HepG2 (cell line): Measurements from ENCODE around the gene GOSR1. TPM values are rescaled to one million over a fixed set of nuclear protein-coding genes. Genes with fewer than 3 reads are reported as not detected.
"Not testable (repeated sequence)": the region's sequence is repeated elsewhere in the genome, so short reads cannot be mapped to it uniquely, and the experiment has no call there.

Source experiments
- ATAC-seq: fragments of 200-7000 bp; cut with Tn5 transposase; 3 replicates; pipeline ENCODE4 v1.9.1; 2020; ENCODE audit warnings: mild to moderate bottlenecking, moderate library complexity
- BruUV-seq: library from RNA; stranded (reverse); fragments of 400-500 nt; replicated peaks from 2 replicates; lab custom pipeline; 2021; lab: Mats Ljungman, UMichigan
- CTCF ChIA-PET: fragments of 300-600 bp; formaldehyde crosslinking; extraction: SDS; loops from one replicate; lab custom pipeline; 2021; ENCODE audit warnings: low total read pairs, inconsistent platforms, low intra/inter-chr PET ratio; lab: Yijun Ruan, JAX
- POLR2A ChIA-PET: fragments of 350-600 bp; sonication (Branson Sonifier 250); formaldehyde crosslinking; loops from one replicate; lab custom pipeline; 2020; ENCODE audit warnings: antibody characterized with exemption, inconsistent platforms; lab: Yijun Ruan, JAX
- DNase-seq: peaks from one replicate; pipeline ENCODE4 v3.0.0-alpha.2; 2015; ENCODE audit warnings: low spot score
- FAIRE-seq: peaks from 3 replicates; lab custom pipeline; 2011; peaks lifted over from hg19 to GRCh38; lab: Jason Lieb, UNC
- H2AFZ ChIP-seq: one replicate; pipeline ENCODE4 v1.6.1; 2011; ENCODE audit warnings: low read length, inconsistent platforms
- H3K27ac ChIP-seq: fragments of 300-600 bp; 3 replicates; pipeline ENCODE4 v1.8.0; 2011; ENCODE audit warnings: mixed run types, mild to moderate bottlenecking, mixed read lengths, low read length, inconsistent platforms; ENCODE audit not compliant: insufficient read depth; ENCODE audit errors: extremely low read length
- H3K27me3 ChIP-seq, 2 experiments: fragments of 200-600 bp in 1 of 2; 2 replicates in 1 of 2; 3 replicates in 1 of 2; pipeline versions ENCODE4 v1.6.0 to v1.8.0; 2011; ENCODE audit warnings: low read length in 2 of 2, mild to moderate bottlenecking in 2 of 2, moderate library complexity in 2 of 2, inconsistent platforms in 1 of 2; ENCODE audit not compliant: insufficient read depth in 2 of 2, control insufficient read depth in 1 of 2
- H3K36me3 ChIP-seq, 2 experiments: fragments of 200-600 bp in 1 of 2; replicated peaks in 1 of 2; 2 replicates in 1 of 2; 3 replicates in 1 of 2; pipeline versions ENCODE4 v1.5.1 to v1.8.0; 2011; ENCODE audit warnings: low read length in 2 of 2, inconsistent platforms in 1 of 2; ENCODE audit not compliant: insufficient read depth in 2 of 2, control insufficient read depth in 1 of 2
- H3K4me1 ChIP-seq: 2 replicates; pipeline ENCODE4 v1.5.1; 2012; ENCODE audit warnings: low read length, inconsistent platforms; ENCODE audit not compliant: insufficient read depth
- H3K4me2 ChIP-seq: 2 replicates; pipeline ENCODE4 v1.6.0; 2011; ENCODE audit warnings: low read depth, low read length, inconsistent platforms
- H3K4me3 ChIP-seq, 3 experiments: fragments of 200-600 bp in 1 of 3; sonication (generic), shearing (Covaris generic) in 1 of 3; replicated peaks in 1 of 3; 2 replicates each; pipeline ENCODE4 v1.5.1; 2011 to 2016; ENCODE audit warnings: low read length in 3 of 3, inconsistent platforms in 2 of 3, low read depth in 2 of 3, mild to moderate bottlenecking in 2 of 3, control low read depth in 1 of 3, mixed read lengths in 1 of 3; ENCODE audit not compliant: insufficient read depth in 1 of 3
- H3K79me2 ChIP-seq: one replicate; pipeline ENCODE4 v1.6.1; 2011; ENCODE audit warnings: low read length, inconsistent platforms; ENCODE audit not compliant: insufficient read depth
- H3K9ac ChIP-seq: 2 replicates; pipeline ENCODE4 v1.6.0; 2011; ENCODE audit warnings: mild to moderate bottlenecking, low read depth, low read length, inconsistent platforms; ENCODE audit not compliant: insufficient read depth
- H3K9me3 ChIP-seq: 2 replicates; pipeline ENCODE4 v1.5.1; 2012; ENCODE audit warnings: mild to moderate bottlenecking, low read length
- H4K20me1 ChIP-seq: 2 replicates; pipeline ENCODE4 v1.6.0; 2011; ENCODE audit warnings: inconsistent platforms, mild to moderate bottlenecking, low read length, moderate library complexity; ENCODE audit not compliant: insufficient read depth
- FOSL1 ChIP-seq: sonication (generic); formaldehyde crosslinking; IDR thresholded peaks from 2 replicates; pipeline ENCODE4 v1.9.0; 2021; ENCODE audit warnings: missing genetic modification reagents, borderline replicate concordance
- ONECUT2 ChIP-seq: sonication (generic); formaldehyde crosslinking; IDR thresholded peaks from 2 replicates; pipeline ENCODE4 v1.4.0; 2020; ENCODE audit warnings: missing genetic modification reagents
- ZFX ChIP-seq: sonication (generic); formaldehyde crosslinking; IDR thresholded peaks from 2 replicates; pipeline ENCODE4 v1.4.0; 2020; ENCODE audit warnings: mild to moderate bottlenecking, low read depth, missing genetic modification reagents, moderate library complexity
- ZNF121 ChIP-seq: sonication (generic); formaldehyde crosslinking; IDR thresholded peaks from 2 replicates; pipeline ENCODE4 v1.5.0; 2020; ENCODE audit warnings: mild to moderate bottlenecking, missing genetic modification reagents
- ZNF263 ChIP-seq: sonication (generic); formaldehyde crosslinking; IDR thresholded peaks from 2 replicates; pipeline ENCODE4 v1.4.0; 2020; ENCODE audit warnings: missing genetic modification reagents
- ZNF468 ChIP-seq: sonication (generic); formaldehyde crosslinking; IDR thresholded peaks from 2 replicates; pipeline ENCODE4 v1.8.0; 2022; ENCODE audit warnings: mild to moderate bottlenecking, moderate library complexity, missing genetic modification reagents
- WGBS: methylation state at CpG from one replicate; pipeline ENCODE4 v1.1.6; 2017; ENCODE audit warnings: low lambda C conversion rate; 5-methylcytosine and 5-hydroxymethylcytosine counted together
- in situ Hi-C: cut with HindIII; loops from 2 replicates; pipeline ENCODE4 v1.10.0; 2017; ENCODE audit warnings: low pct_unique_long_range_greater_than_20kb; ENCODE audit not compliant: extremely low pct_ligation_motif_present
- intact Hi-C: fragments of 100-400 bp; cut with micrococcal nuclease; formaldehyde crosslinking; loops from one replicate; pipeline ENCODE4 v1.10.0; 2022; ENCODE audit not compliant: unreplicated experiment
- polyA plus RNA-seq, 8 experiments: library from polyadenylated mRNA; depleted of rRNA in 3 of 8; stranded (reverse) in 7 of 8; unstranded in 1 of 8; fragments of >200 nt; fragmentation: Illumina TruSeq in 4 of 8; extraction: Trizol in 4 of 8; gene quantifications; 2 replicates each; pipeline versions ENCODE4 v1.2.1 to v1.2.3, GENCODE V29; 2011 to 2016; ENCODE audit warnings: low read depth in 4 of 8, missing spikeins in 1 of 8, mixed read lengths in 1 of 8; ENCODE audit not compliant: insufficient read depth in 1 of 8
- total RNA-seq, 5 experiments: library from RNA; depleted of rRNA; stranded (reverse); fragments of >200 nt; fragmentation: Illumina TruSeq; extraction: Trizol; gene quantifications; 2 replicates each; pipeline ENCODE4 v1.2.3, GENCODE V29; 2016; ENCODE audit warnings: low read depth in 1 of 5

GOSR1 gene
- total and polyA plus RNA-seq, 2 of the 13 experiments (the other 11 are each of a cell fraction or from before 2014, with no cell fraction given): 15.8 to 37.0 TPM

DNA sequence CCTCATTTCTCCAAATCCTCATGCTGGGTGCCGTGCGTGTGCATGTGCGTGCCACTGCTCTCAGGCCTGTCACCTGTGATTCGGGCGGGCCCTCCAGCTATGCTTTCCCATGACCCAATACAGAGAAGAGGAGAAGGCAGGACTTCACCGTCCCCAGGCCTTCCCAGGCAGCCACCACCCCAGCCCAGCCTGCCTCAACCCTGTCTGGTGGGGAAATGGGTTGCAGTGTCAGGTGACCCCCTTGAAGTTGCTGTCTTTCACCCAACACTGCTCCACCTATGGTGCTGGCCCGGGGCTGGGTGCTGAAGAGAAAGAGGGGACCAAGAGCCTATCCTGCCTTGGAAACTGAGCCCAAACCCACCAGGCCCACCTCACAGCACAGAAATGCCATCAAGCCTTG lies 94.7 kb downstream of the GOSR1 start (continued):
- TF ChIP-seq ZNF468 (CRISPR knock-in tag) (no peak), ONECUT2 (no peak), ZFX (no peak), FOSL1 (no peak)

GRCh38 chr17:30572651-30573554 lies 95.7 kb downstream of the GOSR1 start:
- H3K4me2 ChIP-seq, H4K20me1 ChIP-seq, H3K9me3 ChIP-seq, intact Hi-C loops, POLR2A ChIA-PET, FAIRE-seq, H3K4me3 ChIP-seq, H3K9ac ChIP-seq, H3K36me3 ChIP-seq, DNase-seq, H3K4me1 ChIP-seq, H3K79me2 ChIP-seq, in situ Hi-C loops, CTCF ChIA-PET, H3K27ac ChIP-seq, BruUV-seq, H2AFZ ChIP-seq: not testable (repeated sequence)
- peak; percentile 50; the same call in 1 of the 3 replicates for ATAC-seq
- H3K27me3 ChIP-seq: peaks cover 7 to 37% of the 10 kb centered on the region in 2 experiments
- peak; percentile 40; the same call in 1 of the 2 replicates for TF ChIP-seq ZNF121 (CRISPR knock-in tag)
- peak; percentile 66; the same call in 1 of the 2 replicates for TF ChIP-seq ZNF263 (CRISPR knock-in tag)
- 43% methylated on average over 9 of the region's 17 CpGs for WGBS
